Measurements from ENCODE around the gene RGS6. TPM values are rescaled to one million over a fixed set of nuclear protein-coding genes. Genes with fewer than 3 reads are reported as not detected.

RGS6 gene
- total RNA-seq, 1 donor from 2014 or later: 5.1 TPM

DNA sequence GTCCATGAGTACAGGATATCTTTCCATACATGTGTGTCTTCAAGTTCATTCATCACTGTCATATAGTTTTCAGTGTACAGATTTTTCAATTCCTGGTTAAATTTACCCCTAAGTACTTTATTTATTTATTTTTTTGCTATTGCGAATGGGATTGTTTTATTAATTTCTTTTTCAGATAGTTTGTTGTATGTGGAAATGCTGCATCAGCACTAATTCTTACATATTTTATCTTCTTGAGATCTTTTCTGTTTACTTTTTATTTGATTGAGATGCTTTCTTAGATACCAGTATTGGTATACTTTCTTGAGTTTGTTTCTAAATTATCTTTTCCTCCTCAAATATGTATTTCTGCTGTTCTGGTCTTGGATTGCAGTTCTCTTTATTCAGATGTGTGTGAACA lies 148.9 kb downstream of the RGS6 start:
- no peak for DNase-seq (ENCODE audit: low spot score, unreplicated experiment)
- Mint-ChIP-seq H3K27me3 (no peaks in the 10 kb centered on the region), H3K36me3 (ENCODE audit: insufficient read depth) (no peaks in the 10 kb centered on the region), H3K4me3 (ENCODE audit: low read depth) (no peak overlapping the region), H3K27ac (no peak overlapping the region), H3K4me1 (ENCODE audit: low read depth) (peaks cover 5% of the 10 kb centered on the region), H3K9me3 (ENCODE audit: low read depth) (peaks cover 12% of the 10 kb centered on the region)
- TF ChIP-seq, protein P1, sequence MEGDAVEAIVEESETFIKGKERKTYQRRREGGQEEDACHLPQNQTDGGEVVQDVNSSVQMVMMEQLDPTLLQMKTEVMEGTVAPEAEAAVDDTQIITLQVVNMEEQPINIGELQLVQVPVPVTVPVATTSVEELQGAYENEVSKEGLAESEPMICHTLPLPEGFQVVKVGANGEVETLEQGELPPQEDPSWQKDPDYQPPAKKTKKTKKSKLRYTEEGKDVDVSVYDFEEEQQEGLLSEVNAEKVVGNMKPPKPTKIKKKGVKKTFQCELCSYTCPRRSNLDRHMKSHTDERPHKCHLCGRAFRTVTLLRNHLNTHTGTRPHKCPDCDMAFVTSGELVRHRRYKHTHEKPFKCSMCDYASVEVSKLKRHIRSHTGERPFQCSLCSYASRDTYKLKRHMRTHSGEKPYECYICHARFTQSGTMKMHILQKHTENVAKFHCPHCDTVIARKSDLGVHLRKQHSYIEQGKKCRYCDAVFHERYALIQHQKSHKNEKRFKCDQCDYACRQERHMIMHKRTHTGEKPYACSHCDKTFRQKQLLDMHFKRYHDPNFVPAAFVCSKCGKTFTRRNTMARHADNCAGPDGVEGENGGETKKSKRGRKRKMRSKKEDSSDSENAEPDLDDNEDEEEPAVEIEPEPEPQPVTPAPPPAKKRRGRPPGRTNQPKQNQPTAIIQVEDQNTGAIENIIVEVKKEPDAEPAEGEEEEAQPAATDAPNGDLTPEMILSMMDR (IDR thresholded peaks at IDR 0.05; ENCODE audit: unreplicated experiment): no peak

DNA sequence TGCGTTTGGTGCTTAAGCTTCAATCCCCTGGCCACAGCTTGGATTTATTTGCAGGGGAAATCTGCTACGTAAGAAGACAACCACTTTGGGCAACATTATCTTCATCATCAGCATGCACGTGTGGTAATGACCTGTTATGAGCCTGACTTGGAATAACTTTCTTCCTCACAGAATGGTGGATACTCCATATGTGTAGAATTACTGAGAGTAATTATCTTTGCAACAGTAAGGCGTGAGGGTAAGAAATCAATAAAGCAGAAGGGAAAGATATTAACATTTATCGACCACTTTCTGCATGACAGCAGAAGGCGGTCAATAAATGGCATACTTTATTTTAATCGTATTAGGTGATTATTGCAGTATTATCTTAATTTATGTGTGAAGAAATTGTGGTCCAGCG lies 152.7 kb downstream of the RGS6 start:
- peaks cover 5% of the 10 kb centered on the region for H3K4me1 Mint-ChIP-seq (ENCODE audit: low read depth)
- peaks cover 7% of the 10 kb centered on the region for H3K27me3 Mint-ChIP-seq
- H3K36me3 Mint-ChIP-seq (ENCODE audit: insufficient read depth): no peaks in the 10 kb centered on the region
- TF ChIP-seq, protein P1 (IDR thresholded peaks at IDR 0.05; ENCODE audit: unreplicated experiment): no peak
- peaks cover 8% of the 10 kb centered on the region for H3K9me3 Mint-ChIP-seq (ENCODE audit: low read depth)
- no peak for DNase-seq (ENCODE audit: low spot score, unreplicated experiment)
- no peak overlapping the region for H3K27ac Mint-ChIP-seq
- no peak overlapping the region for H3K4me3 Mint-ChIP-seq (ENCODE audit: low read depth)

- DNase-seq (ENCODE audit: low spot score, unreplicated experiment): no peak
- H3K36me3 Mint-ChIP-seq (ENCODE audit: insufficient read depth): no peaks in the 10 kb centered on the region
- peaks cover 5% of the 10 kb centered on the region for H3K4me1 Mint-ChIP-seq (ENCODE audit: low read depth)
- H3K9me3 Mint-ChIP-seq (ENCODE audit: low read depth): no peaks in the 10 kb centered on the region
- no peak overlapping the region for H3K27ac Mint-ChIP-seq
- TF ChIP-seq, protein P1 (IDR thresholded peaks at IDR 0.05; ENCODE audit: unreplicated experiment): no peak
- peaks cover 7% of the 10 kb centered on the region for H3K27me3 Mint-ChIP-seq
- no peak overlapping the region for H3K4me3 Mint-ChIP-seq (ENCODE audit: low read depth)
Observed at GRCh38 chr14:72089625-72090024, 157.4 kb downstream of the RGS6 start.

GRCh38 chr14:72094844-72095582 lies 162.8 kb downstream of the RGS6 start:
- Mint-ChIP-seq H3K27ac (no peak overlapping the region), H3K9me3 (ENCODE audit: low read depth) (no peaks in the 10 kb centered on the region), H3K4me1 (ENCODE audit: low read depth) (peaks cover 13% of the 10 kb centered on the region), H3K36me3 (ENCODE audit: insufficient read depth) (no peaks in the 10 kb centered on the region), H3K4me3 (ENCODE audit: low read depth) (no peak overlapping the region), H3K27me3 (peaks cover 2% of the 10 kb centered on the region)
- TF ChIP-seq, protein P1 (IDR thresholded peaks at IDR 0.05; ENCODE audit: unreplicated experiment): no peak
- DNase-seq (ENCODE audit: low spot score, unreplicated experiment): no peak

GRCh38 chr14:72097173-72097783 lies 165.0 kb downstream of the RGS6 start:
- DNase-seq (ENCODE audit: low spot score, unreplicated experiment): no peak
- H3K4me1 Mint-ChIP-seq (ENCODE audit: low read depth): peaks cover 13% of the 10 kb centered on the region
- H3K9me3 Mint-ChIP-seq (ENCODE audit: low read depth): no peaks in the 10 kb centered on the region
- H3K27ac Mint-ChIP-seq: no peak overlapping the region
- peaks cover 2% of the 10 kb centered on the region for H3K27me3 Mint-ChIP-seq
- no peak overlapping the region for H3K4me3 Mint-ChIP-seq (ENCODE audit: low read depth)
- TF ChIP-seq, protein P1 (IDR thresholded peaks at IDR 0.05; ENCODE audit: unreplicated experiment): no peak
- H3K36me3 Mint-ChIP-seq (ENCODE audit: insufficient read depth): no peaks in the 10 kb centered on the region

All from progenitor cell of endocrine pancreas (in vitro differentiated cells).